NCI-H187 treated with DMSO at 0.1 percent for 48 hours (cell line): ENCODE data around the gene XPO6.
"Not testable (repeated sequence)": the region's sequence is repeated elsewhere in the genome, so short reads cannot be mapped to it uniquely, and the experiment has no call there.

ENCODE experiments used
- DNase-seq: peaks from one replicate; lab custom pipeline; 2025; lab: John Stamatoyannopoulos, UW

Gene XPO6

GRCh38 chr16:28149011-28149888, 62.5 kb downstream of the XPO6 start:
- DNase-seq = no peak

DNA sequence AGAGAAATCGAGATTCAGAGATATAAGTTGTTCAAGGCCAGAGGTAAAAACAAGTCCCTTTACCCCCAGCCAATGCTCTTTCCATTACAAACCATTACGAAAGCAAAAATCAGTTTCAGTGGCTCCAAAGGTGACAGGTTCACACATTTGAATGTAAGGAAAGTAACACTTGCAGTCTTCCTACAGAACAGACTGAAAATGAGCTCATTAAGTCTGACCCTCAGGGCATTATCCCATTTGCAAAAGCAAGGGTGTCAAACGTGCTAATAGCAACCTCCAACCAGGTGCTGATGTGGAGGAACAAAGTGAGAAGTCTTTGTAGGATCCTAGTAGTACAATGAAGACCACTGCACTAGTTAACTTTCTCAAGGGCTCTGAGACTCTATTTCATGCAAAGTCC, 65.2 kb downstream of the XPO6 start:
- no peak for DNase-seq

GRCh38 chr16:28145796-28146195, 66.0 kb downstream of the XPO6 start:
- no peak for DNase-seq

DNA sequence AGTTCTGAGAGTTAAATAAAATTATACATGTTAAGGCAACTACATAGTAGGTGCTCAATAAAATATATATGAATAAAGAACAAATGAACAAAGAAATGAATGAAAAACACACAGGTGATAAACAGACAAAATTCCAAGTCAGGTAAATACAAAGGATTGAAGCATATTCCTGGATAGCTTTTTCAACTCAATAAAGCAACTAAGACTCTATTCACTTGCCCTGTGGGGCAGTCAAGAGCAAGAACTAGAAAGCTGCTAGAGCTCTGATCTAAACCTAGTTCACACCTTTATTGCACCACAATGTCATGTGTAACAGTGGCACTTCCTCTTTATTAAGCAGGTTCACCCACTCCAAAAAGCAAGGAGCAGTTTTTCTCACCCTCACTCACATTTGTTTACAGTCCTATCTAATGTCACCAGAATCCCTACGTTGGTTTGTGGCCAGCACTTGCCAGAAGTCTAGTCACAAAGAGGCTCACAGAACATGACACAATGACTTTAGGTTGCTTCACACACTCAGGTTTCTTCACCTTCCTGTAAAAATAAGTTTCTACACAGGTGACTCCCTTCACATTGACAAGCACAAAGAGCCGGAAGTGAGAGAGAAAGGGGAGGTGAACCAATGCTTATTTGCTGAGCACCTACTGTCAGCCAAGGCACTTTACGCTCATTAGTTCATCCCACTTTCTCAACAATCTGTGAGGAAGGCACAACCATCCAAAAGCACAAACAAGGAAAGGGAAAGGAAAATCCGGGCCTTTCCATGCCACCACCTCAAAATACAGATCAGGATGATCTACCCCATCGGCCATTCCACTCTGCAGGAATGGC, 70.8 kb downstream of the XPO6 start:
- no peak for DNase-seq

GRCh38 chr16:28139530-28139929, 72.2 kb downstream of the XPO6 start:
- DNase-seq = no peak

GRCh38 chr16:28136751-28137434, 74.9 kb downstream of the XPO6 start:
- DNase-seq = no peak

- DNase-seq = no peak
Measured at GRCh38 chr16:28133666-28134065, 78.1 kb downstream of the XPO6 start.

- no peak for DNase-seq
Measured at GRCh38 chr16:28131743-28132393, 79.9 kb downstream of the XPO6 start.

- DNase-seq = no peak
Measured at GRCh38 chr16:28131181-28131580, 80.6 kb downstream of the XPO6 start.

DNA sequence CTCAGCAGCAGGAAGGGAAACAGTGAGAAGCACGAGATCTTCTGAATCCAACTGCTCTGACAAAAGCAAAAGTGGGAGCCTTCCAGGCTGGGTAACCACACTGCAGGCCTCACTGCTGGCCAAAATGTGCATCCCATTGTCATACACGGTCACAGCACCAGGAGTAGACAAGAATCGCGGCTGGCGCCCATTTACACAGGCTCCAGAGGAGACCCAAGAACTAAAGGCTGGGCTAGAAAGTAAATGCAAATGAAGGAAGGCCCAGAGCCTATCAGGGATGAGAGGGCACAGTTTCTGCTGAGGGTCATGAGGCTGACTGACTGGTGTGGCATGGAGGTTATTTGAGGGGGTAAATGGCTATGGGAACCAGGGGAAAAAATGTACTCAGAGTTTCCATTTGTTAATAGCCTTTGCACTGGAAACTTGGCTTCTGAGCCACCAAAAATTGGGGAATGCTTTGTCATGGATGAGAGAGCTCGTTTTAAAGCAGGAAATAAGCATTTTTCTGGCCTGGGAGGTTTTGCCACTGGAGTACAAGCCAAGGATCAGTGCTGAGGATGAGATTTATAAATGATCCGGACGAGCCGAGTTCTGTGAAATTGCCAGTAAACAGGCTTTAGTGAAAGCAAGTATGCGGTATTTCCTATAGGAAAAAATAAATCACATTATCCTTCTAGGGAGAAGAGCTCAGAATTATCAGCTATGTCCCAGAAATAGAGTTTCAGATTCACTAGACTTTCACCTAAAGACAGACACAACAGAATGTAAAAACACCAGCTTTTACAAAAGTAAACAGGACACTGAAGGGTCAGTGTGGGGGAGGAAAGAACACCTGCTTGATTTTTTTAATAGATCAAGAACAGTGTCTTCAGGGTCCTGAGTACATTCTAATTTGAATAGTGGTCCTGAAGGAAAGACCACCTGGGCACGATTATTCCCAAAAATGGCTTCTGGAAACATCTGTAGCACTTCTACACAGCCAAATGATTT, 81.4 kb downstream of the XPO6 start:
- DNase-seq = no peak

DNA sequence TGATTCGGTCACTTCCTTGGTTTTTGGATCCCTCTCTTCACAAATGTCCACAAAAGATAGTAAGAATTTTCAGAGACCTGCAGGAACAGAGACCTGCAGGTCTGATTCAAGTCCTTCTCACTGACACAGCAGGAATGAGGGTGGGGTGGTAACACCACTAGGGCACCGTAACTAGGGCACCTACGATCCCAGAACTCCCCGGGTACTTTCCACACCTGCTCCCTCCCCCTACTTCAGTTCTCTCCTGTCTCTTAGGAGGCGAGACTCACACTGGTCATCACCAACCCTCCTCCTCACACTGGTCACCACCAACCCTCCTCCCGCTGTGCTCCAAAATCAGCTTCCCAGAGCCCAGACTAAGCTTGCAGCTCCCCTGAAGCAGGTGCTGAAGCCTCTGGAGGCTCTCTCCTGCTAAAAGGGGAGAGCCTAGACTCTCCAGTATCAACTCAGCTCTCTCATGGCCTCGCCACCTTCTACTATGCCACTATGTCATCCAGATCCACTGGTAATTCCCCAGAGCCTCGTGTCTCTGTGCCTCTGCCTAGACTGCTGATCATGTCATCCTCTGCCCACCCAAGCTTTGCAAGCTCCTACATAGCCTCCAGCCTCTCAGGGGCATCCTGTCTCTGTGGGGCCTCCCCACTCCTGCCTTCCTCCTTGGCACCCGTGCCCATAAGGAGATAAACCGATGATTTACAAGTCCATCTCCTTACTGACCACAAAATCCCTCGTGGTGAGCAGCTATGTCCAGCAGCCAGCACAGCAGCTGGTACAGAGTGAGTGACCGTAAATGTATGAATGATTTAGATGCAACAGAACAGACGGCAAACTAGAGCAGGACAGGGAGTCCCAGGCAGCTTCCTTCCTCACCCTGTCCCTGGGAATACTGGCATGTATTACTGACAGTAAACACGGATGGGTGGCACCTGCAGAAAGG, 84.8 kb downstream of the XPO6 start:
- DNase-seq = no peak

- no peak for DNase-seq
Measured at GRCh38 chr16:28125592-28125991, 86.2 kb downstream of the XPO6 start.

DNA sequence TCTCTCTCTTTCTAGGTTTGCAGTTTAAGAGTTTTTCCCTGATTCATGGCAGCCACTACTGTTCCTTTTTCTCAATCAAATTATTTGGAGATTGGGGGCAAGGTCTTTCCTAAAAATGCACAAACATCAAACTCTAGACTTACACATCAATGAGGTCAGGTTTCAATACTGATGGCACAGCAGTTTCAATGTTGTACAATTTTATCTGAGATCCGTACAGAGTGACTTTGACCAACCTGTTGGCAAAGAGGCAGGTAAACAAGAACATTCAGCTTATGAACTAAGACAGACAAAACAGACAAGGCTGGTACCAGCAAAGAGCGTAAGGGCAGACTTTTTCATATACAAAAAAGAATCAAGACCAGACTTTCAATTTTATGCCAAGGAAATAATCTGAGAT, 90.2 kb downstream of the XPO6 start:
- DNase-seq = no peak

- DNase-seq = no peak
Measured at GRCh38 chr16:28120754-28121153, 91.0 kb downstream of the XPO6 start.

DNA sequence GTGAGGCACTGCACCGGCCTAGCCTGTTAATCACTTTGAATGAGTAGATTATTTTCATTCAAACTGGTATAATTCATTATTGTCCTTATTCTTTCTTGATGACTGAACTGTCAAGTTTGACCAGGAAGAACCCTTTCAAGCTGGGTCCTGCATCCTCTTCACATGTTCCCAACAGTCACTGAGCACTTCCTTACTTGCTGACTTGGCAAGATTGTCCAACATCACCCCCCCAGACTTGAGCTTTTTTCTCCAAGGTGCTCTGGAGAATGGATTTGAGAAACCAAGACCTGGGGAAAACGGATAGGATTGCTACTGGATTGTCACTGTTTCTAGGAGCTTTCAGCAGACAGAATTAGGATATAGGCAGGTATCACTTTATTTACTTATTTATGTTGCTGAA, 93.1 kb downstream of the XPO6 start:
- DNase-seq = no peak

DNA sequence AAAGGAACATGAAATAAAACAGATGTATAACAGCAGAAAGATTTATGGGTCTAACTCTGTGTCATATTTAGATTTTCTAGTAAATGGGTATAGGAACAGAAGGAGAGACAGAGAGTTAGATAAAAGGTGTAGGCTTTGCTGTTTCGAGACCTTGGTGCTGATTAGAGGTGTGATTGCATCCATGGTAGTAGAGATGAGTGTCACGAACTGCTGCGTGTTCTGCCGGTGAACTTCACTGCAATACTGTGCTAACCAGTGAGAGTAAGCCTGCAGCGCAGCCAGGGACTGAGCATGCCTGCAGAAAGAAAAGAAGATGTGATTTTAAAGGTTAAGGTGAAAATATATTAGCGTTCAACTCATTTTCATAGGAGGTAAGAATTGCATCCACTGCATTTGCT, 94.6 kb downstream of the XPO6 start:
- no peak for DNase-seq

DNA sequence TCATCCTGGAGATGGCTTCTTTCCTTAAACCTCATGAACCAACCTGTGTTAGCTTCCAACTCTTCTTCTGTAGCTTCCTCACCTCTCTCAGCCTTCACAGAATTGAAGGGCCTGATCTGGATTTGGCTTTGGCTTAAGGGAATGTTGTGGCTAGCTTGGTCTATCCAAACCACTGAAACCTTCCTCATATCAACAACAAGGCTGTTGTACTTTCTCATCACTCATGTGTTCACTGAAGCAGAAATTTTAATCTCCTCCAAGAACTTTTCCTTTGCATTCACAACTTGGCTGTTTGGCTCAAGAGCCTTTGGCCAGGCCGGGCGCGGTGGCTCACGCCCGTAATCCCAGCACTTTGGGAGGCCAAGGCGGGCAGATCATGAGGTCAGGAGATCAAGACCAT, 95.9 kb downstream of the XPO6 start:
- DNase-seq = not testable (repeated sequence)

GRCh38 chr16:28112908-28113307, 98.9 kb downstream of the XPO6 start:
- no peak for DNase-seq

DNA sequence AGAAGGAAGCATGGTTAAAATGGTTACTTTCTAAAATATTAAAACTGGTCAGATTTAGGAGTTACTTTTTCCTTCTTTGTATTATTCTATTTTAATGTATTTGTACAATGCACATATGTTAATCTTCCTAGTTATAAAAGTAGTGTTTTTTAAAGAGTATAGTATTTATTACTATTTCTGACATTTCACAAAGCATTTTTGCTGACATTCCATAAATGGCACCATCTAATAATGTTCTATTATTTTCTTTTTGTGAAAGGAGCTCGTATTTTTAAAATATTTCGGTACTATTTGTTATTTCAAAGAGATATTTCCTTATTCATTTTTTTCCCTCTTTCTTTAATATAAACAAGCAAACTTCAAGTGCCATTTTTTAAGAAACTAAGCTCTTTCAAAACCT, 100.8 kb downstream of the XPO6 start:
- no peak for DNase-seq

- DNase-seq = no peak
Measured at GRCh38 chr16:28110479-28110878, 101.3 kb downstream of the XPO6 start.
